ENCODE measurements around the gene KRT2. TPM values are rescaled to one million over a fixed set of nuclear protein-coding genes. Genes with fewer than 3 reads are reported as not detected.

The KRT2 gene
- total and polyA plus RNA-seq, 12 donors = 0.16 TPM; not detected in 11

- H3K4me3 ChIP-seq = no peak overlapping the region
- TF ChIP-seq, protein P1, sequence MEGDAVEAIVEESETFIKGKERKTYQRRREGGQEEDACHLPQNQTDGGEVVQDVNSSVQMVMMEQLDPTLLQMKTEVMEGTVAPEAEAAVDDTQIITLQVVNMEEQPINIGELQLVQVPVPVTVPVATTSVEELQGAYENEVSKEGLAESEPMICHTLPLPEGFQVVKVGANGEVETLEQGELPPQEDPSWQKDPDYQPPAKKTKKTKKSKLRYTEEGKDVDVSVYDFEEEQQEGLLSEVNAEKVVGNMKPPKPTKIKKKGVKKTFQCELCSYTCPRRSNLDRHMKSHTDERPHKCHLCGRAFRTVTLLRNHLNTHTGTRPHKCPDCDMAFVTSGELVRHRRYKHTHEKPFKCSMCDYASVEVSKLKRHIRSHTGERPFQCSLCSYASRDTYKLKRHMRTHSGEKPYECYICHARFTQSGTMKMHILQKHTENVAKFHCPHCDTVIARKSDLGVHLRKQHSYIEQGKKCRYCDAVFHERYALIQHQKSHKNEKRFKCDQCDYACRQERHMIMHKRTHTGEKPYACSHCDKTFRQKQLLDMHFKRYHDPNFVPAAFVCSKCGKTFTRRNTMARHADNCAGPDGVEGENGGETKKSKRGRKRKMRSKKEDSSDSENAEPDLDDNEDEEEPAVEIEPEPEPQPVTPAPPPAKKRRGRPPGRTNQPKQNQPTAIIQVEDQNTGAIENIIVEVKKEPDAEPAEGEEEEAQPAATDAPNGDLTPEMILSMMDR (IDR thresholded peaks at IDR 0.05) = no peak
- TF ChIP-seq POLR2A (IDR thresholded peaks at IDR 0.05) = no peak
- H3K4me1 ChIP-seq (replicated peaks in 1 of 2) = peaks cover 0 to 9% of the 10 kb centered on the region in 2 donors
- no peaks in the 10 kb centered on the region for H3K9me3 ChIP-seq (replicated peaks in 1 of 3)
- peaks cover 21% of the 10 kb centered on the region for H3K27me3 ChIP-seq
- intact Hi-C loops (cut with DNase I) = no loop called here
- no peaks in the 10 kb centered on the region for H3K36me3 ChIP-seq (replicated peaks in 1 of 2)
- WGBS, 4 donors = 51 to 70% (median 61%) methylated on average over 5 of the region's 5 CpGs
- no peak overlapping the region for H3K27ac ChIP-seq
- no peak for DNase-seq
Observed at GRCh38 chr12:52693261-52693660, 41.2 kb upstream of the KRT2 start.

GRCh38 chr12:52692254-52692653 is 40.2 kb upstream of the KRT2 start:
- WGBS, 4 donors = 64 to 74% (median 65%) methylated on average over 5 to 8 of the region's 8 CpGs; no CpG with 5 or more reads in 1 of the 4 donors

DNA sequence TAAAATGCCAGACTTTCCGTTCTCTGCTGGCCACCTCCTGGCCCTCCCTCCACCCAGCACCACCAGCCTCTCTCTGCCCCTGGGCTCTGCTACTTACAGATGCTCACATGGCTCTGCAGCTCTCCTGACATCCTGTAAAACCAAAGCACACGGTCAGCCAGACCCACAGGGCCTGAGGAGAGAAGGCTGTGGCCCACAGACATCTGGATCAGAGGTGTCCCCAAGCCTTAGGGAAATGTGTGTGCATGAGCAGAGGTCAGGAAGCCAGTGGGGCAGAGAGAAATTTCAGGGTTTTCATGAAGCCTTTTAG is 39.8 kb upstream of the KRT2 start:
- intact Hi-C loops (cut with DNase I) = no loop called here
- H3K9me3 ChIP-seq (replicated peaks in 1 of 3) = no peaks in the 10 kb centered on the region
- H3K4me3 ChIP-seq = no peak overlapping the region
- H3K27ac ChIP-seq = no peak overlapping the region
- no peaks in the 10 kb centered on the region for H3K36me3 ChIP-seq (replicated peaks in 1 of 2)
- TF ChIP-seq, protein P1 (IDR thresholded peaks at IDR 0.05) = no peak
- no peak for TF ChIP-seq POLR2A (IDR thresholded peaks at IDR 0.05)
- peaks cover 24% of the 10 kb centered on the region for H3K27me3 ChIP-seq
- no peak for DNase-seq
- H3K4me1 ChIP-seq (replicated peaks in 1 of 2) = peaks cover 0 to 9% of the 10 kb centered on the region in 2 donors
- 36 to 55% (median 51%) methylated on average over 2 of the region's 2 CpGs for WGBS, 4 donors

More at GRCh38 chr12:52692254-52692653, 40.2 kb upstream of the KRT2 start:
- intact Hi-C loops (cut with DNase I) = no loop called here
- no peak for DNase-seq
- H3K4me1 ChIP-seq (replicated peaks in 1 of 2) = peaks cover 0 to 9% of the 10 kb centered on the region in 2 donors
- H3K9me3 ChIP-seq (replicated peaks in 1 of 3) = no peaks in the 10 kb centered on the region
- TF ChIP-seq POLR2A (IDR thresholded peaks at IDR 0.05) = no peak
- TF ChIP-seq, protein P1 (IDR thresholded peaks at IDR 0.05) = no peak
- H3K27me3 ChIP-seq = peaks cover 24% of the 10 kb centered on the region
- H3K4me3 ChIP-seq = no peak overlapping the region
- H3K36me3 ChIP-seq (replicated peaks in 1 of 2) = no peaks in the 10 kb centered on the region
- no peak overlapping the region for H3K27ac ChIP-seq

DNA sequence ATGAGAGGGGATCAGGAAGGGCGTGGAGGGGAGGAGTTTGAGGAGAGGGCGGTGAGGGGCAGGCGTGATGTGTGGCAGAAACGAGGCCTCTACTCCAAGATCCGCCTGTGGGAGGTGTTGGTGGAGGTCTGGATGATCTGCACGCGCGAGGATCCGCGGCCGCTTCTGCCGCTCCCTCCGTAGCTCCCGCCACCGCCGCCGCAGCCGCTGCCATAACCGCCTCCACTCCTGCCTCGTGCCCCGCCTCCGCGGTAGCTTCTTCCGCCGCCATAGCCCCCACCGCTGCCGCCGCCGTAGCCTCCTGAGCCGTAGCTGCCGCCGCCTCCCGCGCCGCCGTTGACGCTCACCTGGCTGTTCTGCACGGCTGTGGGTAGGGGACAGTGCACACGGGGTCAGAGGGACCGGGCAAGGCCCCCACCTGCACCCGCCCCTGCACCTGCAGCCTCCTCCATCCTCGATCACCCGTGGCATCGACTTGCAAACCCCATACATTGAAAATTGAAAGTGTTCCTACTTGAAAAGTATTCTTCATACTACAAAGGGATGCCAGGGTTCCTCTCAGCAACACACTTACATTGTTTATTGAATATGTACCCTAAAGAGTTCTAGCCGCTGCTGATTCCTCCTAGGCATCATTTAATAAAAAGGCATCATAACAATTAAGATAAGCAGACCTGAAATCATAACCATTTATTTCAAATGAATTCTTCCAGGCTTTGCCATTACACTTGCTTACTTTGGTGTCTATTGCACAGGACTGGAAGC is 39.2 kb upstream of the KRT2 start:
- TF ChIP-seq, protein P1 (IDR thresholded peaks at IDR 0.05) = no peak
- TF ChIP-seq POLR2A (IDR thresholded peaks at IDR 0.05) = no peak
- H3K36me3 ChIP-seq (replicated peaks in 1 of 2) = no peaks in the 10 kb centered on the region
- H3K27ac ChIP-seq = no peak overlapping the region
- H3K4me1 ChIP-seq (replicated peaks in 1 of 2) = peaks cover 0 to 9% of the 10 kb centered on the region in 2 donors
- intact Hi-C loops (cut with DNase I) = no loop called here
- WGBS, 4 donors = 6 to 15% (median 7%) methylated on average over 19 to 45 of the region's 45 CpGs
- H3K27me3 ChIP-seq = peaks cover 24% of the 10 kb centered on the region
- no peak for DNase-seq
- no peaks in the 10 kb centered on the region for H3K9me3 ChIP-seq (replicated peaks in 1 of 3)
- H3K4me3 ChIP-seq = peak overlapping the region in 1 of 4 donors; percentile 22

All from adrenal gland (tissue), 12 donors.